ENCODE data around the gene NLRP5.
"Not testable (repeated sequence)": the region's sequence is repeated elsewhere in the genome, so short reads cannot be mapped to it uniquely, and the experiment has no call there.

Gene NLRP5

GRCh38 chr19:55986487-55986886 is at the start of gene NLRP5:
TSS of gene NLRP5 (plus strand) at chr19:55986775.
- DNase-seq (ENCODE audit: low spot score) = no peak

- no peak for DNase-seq (ENCODE audit: low spot score)
Observed at GRCh38 chr19:55939206-55939605, 47.4 kb upstream of the NLRP5 start.

DNA sequence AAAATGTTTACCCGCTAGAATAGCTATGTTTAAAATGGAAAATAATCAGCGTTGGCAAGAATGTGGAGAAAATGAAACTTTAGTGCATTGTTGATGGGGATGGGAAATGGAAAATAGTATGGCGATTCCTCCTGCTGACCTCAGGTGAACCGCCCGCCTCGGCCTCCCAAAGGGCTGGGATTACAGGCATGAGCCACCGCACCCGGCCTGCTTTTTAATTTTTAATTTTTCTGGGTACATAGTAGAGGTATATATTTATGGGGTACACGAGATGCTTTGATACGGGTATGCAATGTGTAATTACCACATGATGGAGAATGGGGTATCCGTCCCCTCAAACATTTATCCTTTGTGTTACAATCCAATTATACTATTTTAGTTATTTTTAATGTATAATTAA is 46.3 kb upstream of the NLRP5 start:
- DNase-seq (ENCODE audit: low spot score) = no peak

DNA sequence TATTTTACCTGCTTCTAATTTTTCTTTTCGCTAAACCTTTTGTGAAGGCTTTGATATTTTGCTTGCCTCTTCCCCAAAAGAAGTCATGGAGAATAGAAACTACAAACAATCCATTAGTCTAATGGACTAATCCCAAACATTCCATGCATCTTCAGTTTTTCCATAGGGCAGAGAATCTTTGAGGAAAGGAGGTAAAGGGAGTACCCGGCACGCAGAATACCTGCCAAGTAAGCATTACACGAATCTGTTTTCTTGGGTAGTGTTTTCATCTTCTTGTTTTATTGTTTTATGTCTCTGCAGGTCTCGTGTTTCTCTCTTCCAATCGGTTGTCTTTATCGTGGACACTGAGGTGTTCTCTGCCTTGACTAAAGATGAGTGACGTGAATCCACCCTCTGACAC is 39.0 kb upstream of the NLRP5 start, which contains the start of gene NLRP8:
Gene NLRP8 (plus strand): TSS at position 301 of the 400 bp plus-strand sequence.
- DNase-seq (ENCODE audit: low spot score) = no peak

GRCh38 chr19:55950566-55950965 is 36.0 kb upstream of the NLRP5 start:
- DNase-seq (ENCODE audit: low spot score) = not testable (repeated sequence)

- DNase-seq (ENCODE audit: low spot score) = no peak
Observed at GRCh38 chr19:55956431-55956830, 30.1 kb upstream of the NLRP5 start.

DNA sequence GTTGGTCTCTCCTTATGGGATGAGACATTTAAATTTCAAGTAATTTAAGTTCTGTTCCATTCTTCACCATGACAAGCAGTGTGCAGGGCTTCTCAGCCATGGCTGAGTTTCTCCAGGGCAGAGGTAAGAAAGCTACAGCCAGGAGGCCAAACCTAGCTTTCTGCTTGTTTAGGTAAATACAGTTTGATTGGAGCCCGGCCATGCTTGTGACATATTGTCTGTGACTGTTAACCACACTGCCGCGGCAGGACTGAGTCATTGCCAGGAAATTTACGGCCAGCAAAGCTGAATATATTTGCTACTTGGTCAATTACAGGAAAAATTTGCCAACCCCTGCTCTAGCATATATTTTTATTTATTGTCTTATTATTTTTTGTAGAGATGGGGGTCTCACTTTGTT is 28.2 kb upstream of the NLRP5 start:
- no peak for DNase-seq (ENCODE audit: low spot score)

- no peak for DNase-seq (ENCODE audit: low spot score)
Observed at GRCh38 chr19:55959996-55960675, 26.4 kb upstream of the NLRP5 start.

DNA sequence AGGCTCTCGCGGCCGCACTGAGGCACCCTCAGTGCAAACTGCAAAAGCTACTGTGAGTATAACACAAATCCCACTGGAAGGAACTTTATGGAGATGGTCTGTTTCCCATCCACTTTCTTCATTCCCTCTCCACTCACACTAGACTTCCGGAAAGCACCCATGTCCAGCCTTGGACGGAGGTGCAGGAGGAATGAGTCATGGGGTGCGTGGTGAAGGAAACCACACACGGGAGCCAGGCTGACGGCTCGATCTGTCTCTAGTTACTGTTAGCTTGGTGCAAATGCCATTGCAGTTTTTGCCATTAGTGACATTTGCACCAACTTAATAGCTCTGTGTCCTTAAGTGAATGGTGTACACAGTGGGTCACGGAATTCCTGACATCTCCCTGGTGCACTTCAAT is 24.4 kb upstream of the NLRP5 start:
- no peak for DNase-seq (ENCODE audit: low spot score)

GRCh38 chr19:55973982-55974381 is 12.6 kb upstream of the NLRP5 start:
- DNase-seq (ENCODE audit: low spot score) = no peak

DNA sequence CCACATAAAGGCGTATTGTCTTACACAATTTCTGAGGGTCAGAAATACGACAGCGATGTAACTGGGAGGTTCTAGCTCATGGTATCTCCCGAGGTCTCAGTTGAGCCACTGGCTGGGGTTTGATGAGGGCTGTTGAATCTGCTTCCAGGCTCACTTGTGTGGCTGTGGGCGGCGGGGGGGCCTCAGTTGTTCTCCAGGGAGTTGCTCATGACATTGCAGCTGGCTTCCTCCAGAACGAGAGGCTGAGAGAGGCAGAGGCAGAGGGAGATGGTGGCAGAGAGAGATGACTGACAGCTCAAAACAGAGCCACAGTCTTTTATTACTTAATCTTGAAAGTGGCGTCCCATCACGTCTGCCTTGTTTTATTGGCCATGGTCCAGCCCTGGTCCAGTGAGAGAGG is 6.2 kb upstream of the NLRP5 start:
- DNase-seq (ENCODE audit: low spot score) = no peak

- DNase-seq (ENCODE audit: low spot score) = no peak
Observed at GRCh38 chr19:55985254-55985653, 1.3 kb upstream of the NLRP5 start.

- DNase-seq (ENCODE audit: low spot score) = no peak
Observed at GRCh38 chr19:55990831-55991230, 4.3 kb downstream of the NLRP5 start.

DNA sequence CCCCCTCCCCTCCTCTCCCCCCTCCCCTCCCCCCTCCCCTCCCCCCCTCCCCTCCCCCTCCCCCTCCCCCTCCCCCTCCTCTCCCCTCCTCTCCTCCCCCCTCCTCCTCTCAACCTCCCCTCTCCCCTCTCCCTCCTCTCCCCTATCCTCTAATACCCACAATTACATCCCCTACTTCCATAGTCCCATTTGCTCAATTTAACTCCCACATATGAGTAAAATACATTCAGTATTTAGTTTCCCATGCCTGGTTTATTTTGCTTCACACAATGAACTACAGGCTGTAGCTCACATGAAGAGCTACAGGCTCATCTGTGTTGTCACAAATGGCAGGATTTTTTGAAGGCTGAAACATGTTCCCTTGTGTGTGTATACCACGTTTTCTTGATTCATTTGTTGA is 6.9 kb downstream of the NLRP5 start:
- DNase-seq (ENCODE audit: low spot score) = no peak

- no peak for DNase-seq (ENCODE audit: low spot score)
Observed at GRCh38 chr19:56014765-56015164, 28.2 kb downstream of the NLRP5 start.

DNA sequence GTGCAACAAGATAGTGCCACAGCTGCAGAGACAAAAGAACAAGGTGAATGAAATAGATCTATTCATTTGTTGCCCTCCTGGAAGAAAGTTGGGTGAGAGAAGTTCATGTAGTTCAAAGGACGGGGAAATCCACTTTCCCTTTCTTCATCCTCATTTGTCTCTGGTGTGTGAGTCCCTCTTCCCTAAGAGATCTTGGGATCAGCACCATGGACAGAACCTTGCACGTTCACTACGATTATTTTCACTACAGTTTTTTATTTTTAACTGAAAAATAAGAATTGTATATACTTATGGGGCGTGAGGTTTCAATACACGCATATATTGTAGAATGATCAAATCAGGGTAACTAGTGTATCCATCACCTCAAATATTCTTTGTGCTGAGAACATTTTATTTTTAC is 29.2 kb downstream of the NLRP5 start:
- no peak for DNase-seq (ENCODE audit: low spot score)

GRCh38 chr19:56019325-56019724 is 32.8 kb downstream of the NLRP5 start:
- not testable (repeated sequence) for DNase-seq (ENCODE audit: low spot score)

- not testable (repeated sequence) for DNase-seq (ENCODE audit: low spot score)
Observed at GRCh38 chr19:56020355-56020975, 33.9 kb downstream of the NLRP5 start.

DNA sequence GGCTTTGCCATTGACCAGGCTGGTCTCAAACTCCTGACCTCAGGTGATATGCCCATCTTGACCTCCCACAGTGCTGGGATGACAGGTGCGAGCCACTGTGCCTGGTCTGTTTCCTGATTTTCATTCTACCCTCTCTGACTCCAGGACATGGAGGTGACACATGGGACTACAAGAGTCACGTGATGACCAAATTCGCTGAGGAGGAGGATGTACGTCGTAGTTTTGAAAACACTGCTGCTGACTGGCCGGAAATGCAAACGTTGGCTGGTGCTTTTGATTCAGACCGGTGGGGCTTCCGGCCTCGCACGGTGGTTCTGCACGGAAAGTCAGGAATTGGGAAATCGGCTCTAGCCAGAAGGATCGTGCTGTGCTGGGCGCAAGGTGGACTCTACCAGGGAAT is 40.2 kb downstream of the NLRP5 start:
- no peak for DNase-seq (ENCODE audit: low spot score)

DNA sequence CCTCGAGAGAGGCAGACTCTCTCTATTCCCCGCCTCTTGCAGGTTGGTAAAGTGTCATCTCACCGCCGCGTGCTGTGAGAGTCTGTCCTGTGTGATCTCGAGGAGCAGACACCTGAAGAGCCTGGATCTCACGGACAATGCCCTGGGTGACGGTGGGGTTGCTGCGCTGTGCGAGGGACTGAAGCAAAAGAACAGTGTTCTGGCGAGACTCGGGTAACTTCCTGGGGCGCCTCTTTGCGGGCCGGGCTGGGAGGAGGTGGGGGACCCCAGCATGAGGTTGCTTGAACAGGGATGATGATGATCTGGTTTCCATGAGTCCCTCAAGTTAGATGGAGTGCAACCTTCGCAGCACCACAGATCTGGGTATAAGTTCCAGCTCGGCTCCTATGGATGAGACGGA is 67.0 kb downstream of the NLRP5 start:
- no peak for DNase-seq (ENCODE audit: low spot score)

- peak; percentile 39 for DNase-seq (ENCODE audit: low spot score)
Observed at GRCh38 chr19:56066152-56067023, 79.8 kb downstream of the NLRP5 start.

- no peak for DNase-seq (ENCODE audit: low spot score)
Observed at GRCh38 chr19:56069642-56070041, 83.1 kb downstream of the NLRP5 start.

- DNase-seq (ENCODE audit: low spot score) = no peak
Observed at GRCh38 chr19:56071151-56071550, 84.6 kb downstream of the NLRP5 start.

Data from COLO829 (cell line).